ENCODE measurements around the gene TNFAIP6.
"Not testable (repeated sequence)": the region's sequence is repeated elsewhere in the genome, so short reads cannot be mapped to it uniquely, and the experiment has no call there.

TNFAIP6 gene, protein sequence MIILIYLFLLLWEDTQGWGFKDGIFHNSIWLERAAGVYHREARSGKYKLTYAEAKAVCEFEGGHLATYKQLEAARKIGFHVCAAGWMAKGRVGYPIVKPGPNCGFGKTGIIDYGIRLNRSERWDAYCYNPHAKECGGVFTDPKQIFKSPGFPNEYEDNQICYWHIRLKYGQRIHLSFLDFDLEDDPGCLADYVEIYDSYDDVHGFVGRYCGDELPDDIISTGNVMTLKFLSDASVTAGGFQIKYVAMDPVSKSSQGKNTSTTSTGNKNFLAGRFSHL

GRCh38 chr2:151357359-151357758 lies at the start of gene TNFAIP6:
TSS of gene TNFAIP6 (plus strand) at chr2:151357592. CDS start at chr2:151357667, 75 bp downstream.
- DNase-seq (ENCODE audit: low spot score), result peak; percentile 60
- FAIRE-seq, result peak; percentile 85

DNA sequence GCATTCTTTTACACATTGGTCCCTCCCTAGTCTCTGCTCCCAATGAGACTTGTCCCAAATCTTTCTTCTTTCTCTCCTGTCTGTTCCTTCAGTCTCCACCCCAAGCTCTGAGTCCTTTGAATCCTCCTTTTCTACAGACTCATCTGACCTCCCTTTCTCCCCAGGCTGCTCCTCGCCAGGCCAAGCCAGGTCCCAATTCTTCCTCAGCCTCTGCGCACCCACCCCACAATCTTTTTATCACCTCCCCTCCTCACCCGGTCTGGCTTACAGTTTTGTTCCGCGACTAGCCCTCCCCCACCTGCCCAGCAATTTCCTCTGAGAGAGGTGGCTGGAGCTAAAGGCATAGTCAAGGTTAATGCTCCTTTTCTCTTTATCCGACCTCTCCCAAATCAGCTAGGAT lies 47.1 kb upstream of the TNFAIP6 start:
- not testable (repeated sequence) for DNase-seq (ENCODE audit: low spot score); FAIRE-seq

DNA sequence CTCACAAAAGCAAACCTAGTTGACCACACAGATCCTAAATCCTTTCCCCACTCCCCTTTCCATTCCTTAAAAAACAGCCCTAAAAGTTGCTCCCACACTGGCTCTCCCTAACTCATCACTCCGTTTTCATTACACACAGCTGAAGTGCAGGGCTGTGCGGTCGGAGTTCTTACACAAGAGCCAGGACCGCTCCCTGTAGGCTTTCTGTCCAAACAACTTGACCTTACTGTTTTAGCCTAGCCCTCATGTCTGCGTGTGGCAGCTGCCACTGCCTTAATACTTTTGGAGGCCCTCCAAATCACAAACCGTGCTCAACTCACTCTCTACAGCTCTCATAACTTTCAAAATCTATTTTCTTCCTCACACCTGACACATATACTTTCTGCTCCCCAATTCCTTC lies 45.0 kb upstream of the TNFAIP6 start:
- not testable (repeated sequence) for FAIRE-seq

DNA sequence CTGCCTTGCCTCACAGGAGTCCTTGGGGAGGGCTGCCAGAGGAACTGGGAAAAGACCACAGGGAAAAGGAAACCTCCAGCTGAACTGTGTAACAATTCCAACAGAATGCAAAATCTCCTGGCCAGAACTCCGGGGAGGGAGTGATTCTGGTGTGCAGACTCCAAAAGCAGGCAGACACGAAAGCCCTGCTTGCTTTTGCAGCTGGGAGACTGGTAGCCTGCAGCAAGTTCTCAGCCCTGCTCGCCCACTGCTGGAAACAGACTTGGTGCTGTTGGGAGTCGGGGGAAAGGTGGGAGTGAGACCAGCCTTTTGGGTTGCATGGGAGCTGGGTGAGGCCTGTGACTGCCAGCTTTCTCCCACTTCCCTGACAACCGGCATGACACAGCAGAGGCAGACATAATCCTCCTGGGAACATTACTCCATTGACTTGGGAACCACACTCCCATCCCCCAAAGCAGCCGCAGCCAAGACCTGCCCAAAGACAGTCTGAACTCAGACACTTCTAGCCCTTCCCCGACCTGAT lies 42.0 kb upstream of the TNFAIP6 start:
- DNase-seq (ENCODE audit: low spot score), result no peak
- FAIRE-seq, result no peak

More for the DNA sequence above, 45.0 kb upstream of the TNFAIP6 start:
- DNase-seq (ENCODE audit: low spot score), result not testable (repeated sequence)

DNA sequence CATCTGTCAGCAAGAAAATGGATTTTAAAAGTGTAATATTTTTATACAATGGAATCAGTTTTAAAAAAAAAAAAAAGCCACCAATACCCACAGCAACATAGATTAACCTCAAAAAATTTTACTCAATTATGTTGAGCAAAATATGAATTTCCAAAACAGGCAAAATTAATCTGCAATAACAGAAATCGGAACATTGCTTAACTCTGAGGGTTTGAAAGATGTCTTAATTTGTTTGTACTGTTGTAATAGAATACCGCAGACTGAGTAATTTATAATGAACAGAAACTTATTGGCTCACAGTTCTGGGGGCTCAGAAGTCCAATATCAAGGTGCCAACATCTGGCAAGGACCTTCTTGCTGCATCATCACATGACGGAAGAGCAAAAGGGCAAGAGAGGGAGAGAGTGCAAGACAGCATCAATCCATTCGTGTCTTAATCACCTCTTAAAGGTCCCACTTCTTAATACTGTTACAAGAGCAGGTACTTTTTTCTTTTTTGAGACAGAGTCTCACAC lies 31.8 kb upstream of the TNFAIP6 start:
- FAIRE-seq, result no peak
- no peak for DNase-seq (ENCODE audit: low spot score)

DNA sequence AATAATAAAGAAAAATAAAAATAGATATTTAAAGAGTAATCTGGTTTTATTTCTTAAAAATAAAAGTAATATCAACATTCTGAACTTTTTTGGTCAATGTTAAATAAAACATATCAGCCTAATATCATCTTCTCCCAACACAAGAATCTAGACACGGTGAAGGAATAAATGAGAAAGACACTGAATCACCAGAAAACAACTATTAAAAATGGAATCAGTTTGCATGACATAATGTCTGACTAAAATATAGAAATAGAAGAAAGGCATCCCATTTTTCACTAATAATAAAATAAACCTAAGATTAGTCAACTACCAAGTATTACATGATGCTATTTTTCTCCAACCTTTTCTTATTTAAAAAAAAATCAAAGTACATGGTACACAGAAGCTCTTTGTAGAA lies 30.8 kb upstream of the TNFAIP6 start:
- DNase-seq (ENCODE audit: low spot score), result no peak

DNA sequence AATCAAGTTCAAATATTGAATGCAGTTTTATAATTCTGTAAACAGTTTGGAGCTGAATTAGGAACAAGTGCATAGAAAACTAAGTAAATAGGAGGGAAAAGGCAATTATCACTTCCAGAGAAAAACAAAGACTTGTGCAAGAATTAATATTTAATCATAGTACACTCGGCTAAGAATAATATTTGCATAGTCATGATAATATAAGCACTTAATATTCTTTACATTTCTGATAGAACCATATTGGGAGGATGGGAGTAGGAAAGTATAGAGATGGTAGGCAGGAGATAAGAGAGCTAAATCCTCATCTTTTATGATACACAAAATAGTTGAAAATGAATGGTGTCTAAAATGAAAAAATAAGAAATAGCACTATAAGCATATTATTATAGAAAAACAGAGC lies 27.4 kb upstream of the TNFAIP6 start:
- no peak for DNase-seq (ENCODE audit: low spot score)
- no peak for FAIRE-seq

More for the DNA sequence above, 30.8 kb upstream of the TNFAIP6 start:
- no peak for FAIRE-seq

DNA sequence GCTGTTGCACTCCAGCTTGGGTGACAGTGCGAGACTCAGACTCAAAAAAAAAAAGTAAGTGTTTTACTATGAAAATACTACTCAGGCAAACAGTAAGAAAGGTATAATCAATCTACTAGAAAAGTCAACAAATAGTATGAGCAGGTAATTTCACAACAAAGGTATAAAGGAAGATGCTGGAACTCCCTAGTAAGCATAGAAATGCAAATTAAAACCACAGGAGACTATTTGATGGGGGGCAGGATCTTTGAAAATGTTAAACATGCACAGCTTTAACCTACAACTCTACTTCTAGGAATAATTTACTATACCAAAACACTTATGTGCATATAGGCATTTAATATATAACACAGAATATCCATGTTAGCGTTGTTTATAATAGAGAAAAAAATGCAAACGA lies 24.3 kb upstream of the TNFAIP6 start:
- FAIRE-seq, result no peak
- DNase-seq (ENCODE audit: low spot score), result no peak

DNA sequence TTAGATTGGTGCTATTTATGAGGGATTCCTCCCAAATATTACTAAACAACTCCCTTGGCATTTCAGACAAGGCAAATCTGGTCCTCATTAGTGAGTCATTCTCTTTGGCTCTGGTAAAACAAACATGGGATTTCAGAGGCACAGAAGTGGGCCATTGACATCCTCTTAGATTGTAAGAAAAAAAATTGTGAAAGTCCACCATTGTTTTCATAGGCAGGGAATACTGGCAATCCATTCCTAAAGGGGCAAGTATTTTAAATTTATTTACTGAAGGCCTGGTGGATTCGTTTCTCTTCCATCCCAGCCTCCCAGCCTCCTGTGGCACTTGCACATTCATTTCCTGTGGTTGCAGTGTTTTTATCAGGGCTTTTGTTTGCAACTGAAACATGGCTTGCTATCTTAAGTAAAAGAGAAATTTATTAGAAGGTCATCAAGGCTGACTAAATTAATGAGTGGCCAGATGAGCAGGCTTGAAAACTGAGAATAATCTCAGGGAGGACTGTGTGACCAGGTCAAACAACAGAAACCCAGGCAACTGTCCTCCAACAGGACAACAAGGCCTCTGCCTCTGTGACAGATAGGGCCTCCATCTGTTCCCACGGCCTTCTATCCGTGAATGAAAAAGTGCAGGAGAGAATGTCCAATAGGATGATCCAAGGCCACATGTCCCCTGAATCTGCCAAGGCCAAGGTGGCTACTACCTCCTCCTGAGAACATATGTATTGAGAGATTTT lies 23.1 kb upstream of the TNFAIP6 start:
- FAIRE-seq (peak; percentile 16), DNase-seq (ENCODE audit: low spot score) (no peak)

- FAIRE-seq, result no peak
- no peak for DNase-seq (ENCODE audit: low spot score)
Observed at GRCh38 chr2:151336863-151337371, 20.5 kb upstream of the TNFAIP6 start.

GRCh38 chr2:151337643-151338042 lies 19.7 kb upstream of the TNFAIP6 start:
- DNase-seq (ENCODE audit: low spot score) (no peak), FAIRE-seq (no peak)

DNA sequence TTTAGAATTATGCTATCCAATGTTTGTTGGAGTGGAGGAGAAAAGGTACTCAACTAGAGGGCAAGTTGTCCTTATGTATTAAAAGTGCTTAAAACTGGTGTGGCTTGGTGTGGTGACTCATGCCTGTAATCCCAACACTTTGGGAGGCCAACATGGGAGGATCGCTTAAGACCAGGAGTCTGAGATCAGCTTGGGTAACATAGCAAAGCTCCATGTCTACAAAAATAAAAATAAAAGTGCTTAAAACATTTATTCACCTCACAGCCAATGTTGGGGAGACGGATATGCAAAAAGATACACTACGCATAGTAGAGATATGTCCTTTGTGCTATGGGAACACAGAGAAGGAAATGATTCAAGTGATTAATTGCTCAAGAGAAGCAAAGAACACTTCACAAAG lies 19.3 kb upstream of the TNFAIP6 start:
- no peak for FAIRE-seq

GRCh38 chr2:151343073-151343472 lies 14.3 kb upstream of the TNFAIP6 start:
- no peak for DNase-seq (ENCODE audit: low spot score)
- FAIRE-seq, result no peak

More for the DNA sequence above, 19.3 kb upstream of the TNFAIP6 start:
- no peak for DNase-seq (ENCODE audit: low spot score)

DNA sequence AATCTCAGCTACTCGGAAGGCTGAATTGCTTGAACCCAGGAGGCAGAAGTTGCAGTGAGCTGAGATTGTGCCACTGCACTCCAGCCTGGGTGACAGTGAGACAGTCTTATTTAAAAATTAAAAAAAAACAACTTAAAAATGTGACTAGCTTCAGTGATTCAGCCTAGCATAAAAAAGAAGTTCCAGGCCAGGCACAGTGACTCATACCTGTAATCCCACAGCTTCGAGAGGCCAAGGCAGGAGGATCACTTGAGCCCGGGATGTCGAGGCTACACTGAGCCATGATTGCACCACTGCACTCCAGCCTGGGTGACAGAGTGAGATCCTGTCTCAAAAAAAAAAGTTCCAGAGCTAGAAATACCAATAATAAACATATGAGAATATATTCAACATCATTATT lies 13.2 kb upstream of the TNFAIP6 start:
- FAIRE-seq, result not testable (repeated sequence)
- peak; percentile 38 for DNase-seq (ENCODE audit: low spot score)

GRCh38 chr2:151344906-151345305 lies 12.5 kb upstream of the TNFAIP6 start:
- FAIRE-seq (no peak), DNase-seq (ENCODE audit: low spot score) (no peak)

DNA sequence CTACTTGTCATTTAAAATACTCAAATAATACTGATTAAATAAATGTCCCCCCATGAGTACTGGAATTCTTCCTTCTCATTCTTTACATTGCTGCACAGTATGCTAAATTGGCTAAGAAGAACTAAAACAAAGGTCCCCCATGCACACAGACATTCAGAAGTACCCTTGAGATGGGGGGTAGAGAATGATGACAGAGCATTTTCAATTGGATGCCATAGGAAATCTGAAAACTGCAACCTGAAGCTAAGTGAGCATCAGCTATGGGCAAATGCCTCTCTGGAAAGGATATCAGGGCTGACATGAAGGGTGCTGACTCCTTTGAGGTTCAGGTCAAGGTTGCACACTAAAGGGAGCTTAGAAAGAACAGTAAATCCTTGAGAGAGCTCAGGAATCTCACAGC lies 10.1 kb upstream of the TNFAIP6 start:
- DNase-seq (ENCODE audit: low spot score), result no peak
- no peak for FAIRE-seq

- no peak for FAIRE-seq
- DNase-seq (ENCODE audit: low spot score), result no peak
Observed at GRCh38 chr2:151347906-151348305, 9.5 kb upstream of the TNFAIP6 start.

DNA sequence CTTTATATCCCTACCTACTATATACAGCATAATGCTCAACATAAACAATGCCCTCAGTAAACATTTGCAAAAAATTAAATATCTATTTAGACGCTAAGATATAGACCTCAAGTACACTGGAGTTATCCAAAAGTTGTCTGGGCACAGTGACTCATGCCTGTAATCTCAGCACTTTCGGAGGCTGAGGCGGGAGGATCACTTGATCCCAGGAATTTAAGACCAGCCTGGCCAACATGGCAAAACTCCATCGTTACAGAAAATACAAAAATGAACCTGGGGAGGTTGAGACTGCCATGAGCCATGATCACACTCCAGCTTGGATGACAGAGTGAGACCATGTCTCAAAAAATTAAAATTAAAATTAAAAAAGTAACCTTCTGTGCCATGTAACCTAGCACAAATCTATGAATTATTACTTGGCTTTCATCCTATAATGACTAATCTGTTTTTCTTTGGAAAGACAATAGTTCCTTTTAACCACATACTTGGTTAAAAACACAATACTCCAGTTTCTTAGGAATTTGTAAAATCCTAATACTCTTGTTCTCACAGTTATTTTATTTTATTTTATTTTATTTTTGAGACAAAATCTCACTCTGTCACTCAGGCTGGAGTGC lies 6.7 kb upstream of the TNFAIP6 start:
- DNase-seq (ENCODE audit: low spot score) (no peak), FAIRE-seq (no peak)

GRCh38 chr2:151353995-151354394 lies 3.4 kb upstream of the TNFAIP6 start:
- no peak for FAIRE-seq

GRCh38 chr2:151354807-151355206 lies 2.6 kb upstream of the TNFAIP6 start:
- FAIRE-seq (no peak), DNase-seq (ENCODE audit: low spot score) (no peak)

More at GRCh38 chr2:151353995-151354394, 3.4 kb upstream of the TNFAIP6 start:
- DNase-seq (ENCODE audit: low spot score), result no peak

DNA sequence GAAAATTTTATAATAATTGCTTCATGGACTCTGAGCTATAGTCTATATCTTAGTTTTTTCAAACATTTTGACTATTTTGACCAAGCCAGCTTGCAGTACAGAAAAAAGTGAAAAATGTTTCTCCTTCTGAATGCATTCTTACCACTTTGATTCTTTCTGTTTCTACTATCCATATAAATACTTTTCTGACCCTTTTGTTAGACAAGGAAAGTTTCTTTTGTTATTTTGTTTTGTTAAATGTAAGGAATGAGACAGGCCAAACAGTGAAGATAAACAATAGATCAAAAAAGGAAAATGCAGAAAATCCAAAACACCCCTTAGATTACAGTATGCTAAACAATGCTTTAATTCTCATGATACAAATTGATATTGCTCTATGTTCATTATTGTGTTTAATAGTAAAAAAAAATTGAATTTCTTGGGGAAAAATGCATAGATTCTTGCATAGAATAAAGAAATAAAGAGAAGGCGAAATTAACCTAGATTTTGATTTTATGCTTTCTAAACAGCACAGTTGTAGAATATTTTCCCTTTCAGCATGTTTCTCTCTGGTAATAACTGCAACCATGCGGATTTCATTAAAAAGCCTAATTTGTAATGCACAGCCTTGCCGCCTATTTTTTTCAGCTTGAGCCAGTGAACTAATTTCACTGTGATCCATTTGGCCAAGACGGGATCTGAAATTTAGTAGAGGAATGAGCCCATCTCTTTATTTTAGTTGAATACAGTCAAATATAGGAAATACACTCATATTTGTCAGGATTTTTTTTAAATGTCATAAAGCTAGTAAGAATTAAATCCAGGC lies 976 bp downstream of the TNFAIP6 start:
- DNase-seq (ENCODE audit: low spot score), result no peak
- FAIRE-seq, result peak; percentile 53
